ENCODE data around the gene SLC5A10.
"Not testable (repeated sequence)": the region's sequence is repeated elsewhere in the genome, so short reads cannot be mapped to it uniquely, and the experiment has no call there.

- TF ChIP-seq POLR2A (IDR thresholded peaks at IDR 0.05; ENCODE audit: low read depth, low read length); TAF1 (IDR thresholded peaks at IDR 0.05; ENCODE audit: borderline replicate concordance, low read depth, low read length): not testable (repeated sequence)
Observed at GRCh38 chr17:19044643-19045042, 92.7 kb downstream of the SLC5A10 start.
